SU-DHL-6 (cell line): ENCODE measurements around the gene RNASE4.

Experiments used
- H2AFZ ChIP-seq: fragments of 200-600 bp; sonication (generic); 2 replicates; pipeline ENCODE4 v1.6.1; 2014; ENCODE audit warnings: low read depth, mild to moderate bottlenecking, moderate library complexity, mixed read lengths, antibody characterized with exemption, low read length; ENCODE audit not compliant: severe bottlenecking
- H3F3A ChIP-seq: fragments of 200-600 bp; shearing (Covaris generic); 2 replicates; pipeline ENCODE4 v1.6.0; 2016; ENCODE audit warnings: antibody characterized with exemption, mild to moderate bottlenecking; ENCODE audit not compliant: insufficient read depth
- H3K27ac ChIP-seq: fragments of 200-600 bp; sonication (generic); 2 replicates; pipeline ENCODE4 v1.5.1; 2016; ENCODE audit warnings: low read depth, mild to moderate bottlenecking, low read length, moderate library complexity, mixed read lengths
- H3K27me3 ChIP-seq: fragments of 200-600 bp; sonication (generic), shearing (Covaris generic); 2 replicates; pipeline ENCODE4 v1.6.0; 2014; ENCODE audit warnings: mild to moderate bottlenecking, low read length
- H3K36me3 ChIP-seq: fragments of 200-600 bp; sonication (generic); 2 replicates; pipeline ENCODE4 v1.6.1; 2014; ENCODE audit warnings: mild to moderate bottlenecking, low read length, mixed read lengths
- H3K4me2 ChIP-seq: fragments of 300-600, 200-600 bp; shearing (Covaris generic), sonication (generic); 2 replicates; pipeline ENCODE4 v1.6.0; 2014; ENCODE audit warnings: low read length, low read depth, mild to moderate bottlenecking; ENCODE audit not compliant: poor library complexity, severe bottlenecking
- H3K4me3 ChIP-seq: fragments of 200-600 bp; sonication (generic); 2 replicates; pipeline ENCODE4 v1.5.1; 2014; ENCODE audit warnings: antibody characterized with exemption, low read length, mild to moderate bottlenecking, mixed read lengths; ENCODE audit not compliant: insufficient read depth, poor library complexity, severe bottlenecking
- H3K79me2 ChIP-seq: fragments of 200-600 bp; sonication (generic); 2 replicates; pipeline ENCODE4 v1.6.1; 2014; ENCODE audit warnings: mild to moderate bottlenecking, low read length, moderate library complexity; ENCODE audit not compliant: insufficient read depth
- H3K9ac ChIP-seq: fragments of 200-600 bp; sonication (generic); 2 replicates; pipeline ENCODE4 v1.7.0; 2014; ENCODE audit warnings: mild to moderate bottlenecking, low read length
- H3K9me2 ChIP-seq: fragments of 200-600 bp; sonication (generic); replicated peaks from 2 replicates; pipeline ENCODE4 v1.6.1; 2014; ENCODE audit warnings: low read length; ENCODE audit not compliant: insufficient read depth
- H3K9me3 ChIP-seq: fragments of 200-600 bp; sonication (generic); 2 replicates; pipeline ENCODE4 v1.6.1; 2014; ENCODE audit warnings: low read length, mixed read lengths; ENCODE audit not compliant: insufficient read depth
- H4K20me1 ChIP-seq: fragments of 200-600 bp; sonication (generic); 2 replicates; pipeline ENCODE4 v1.6.1; 2014; ENCODE audit warnings: low read depth, mild to moderate bottlenecking, antibody characterized with exemption, low read length, moderate library complexity, mixed read lengths
- CTCF ChIP-seq: fragments of 200-600 bp; sonication (generic); IDR thresholded peaks from one replicate; pipeline ENCODE4 v1.5.1; 2017; ENCODE audit warnings: antibody characterized with exemption, mild to moderate bottlenecking, low read length, moderate library complexity; ENCODE audit not compliant: insufficient read depth, poor library complexity, severe bottlenecking
- EZH2phosphoT487 ChIP-seq: fragments of 200-600 bp; sonication (generic), shearing (Covaris generic); conservative IDR thresholded peaks from 2 replicates; pipeline ENCODE4 v1.6.1; 2018; ENCODE audit warnings: mild to moderate bottlenecking, antibody characterized with exemption, low read length, moderate library complexity, mixed read lengths

The RNASE4 gene

GRCh38 chr14:20679907-20680306 lies 4.5 kb upstream of the RNASE4 start:
- no peaks in the 10 kb centered on the region for H3K9me2 ChIP-seq
- peaks cover 29% of the 10 kb centered on the region for H3F3A ChIP-seq
- no peak overlapping the region for H3K4me3 ChIP-seq
- no peak overlapping the region for H3K27ac ChIP-seq
- H4K20me1 ChIP-seq: no peaks in the 10 kb centered on the region
- no peak for TF ChIP-seq CTCF
- TF ChIP-seq EZH2phosphoT487: no peak
- H3K27me3 ChIP-seq: no peaks in the 10 kb centered on the region
- H3K79me2 ChIP-seq: no peaks in the 10 kb centered on the region
- no peak overlapping the region for H3K9ac ChIP-seq
- no peak overlapping the region for H2AFZ ChIP-seq
- no peaks in the 10 kb centered on the region for H3K36me3 ChIP-seq
- H3K9me3 ChIP-seq: no peaks in the 10 kb centered on the region
- H3K4me2 ChIP-seq: no peak overlapping the region

GRCh38 chr14:20680363-20680762 lies 4.0 kb upstream of the RNASE4 start:
- H3F3A ChIP-seq: peaks cover 29% of the 10 kb centered on the region
- no peaks in the 10 kb centered on the region for H3K79me2 ChIP-seq
- no peak overlapping the region for H3K9ac ChIP-seq
- no peak for TF ChIP-seq EZH2phosphoT487
- no peak for TF ChIP-seq CTCF
- no peaks in the 10 kb centered on the region for H3K9me3 ChIP-seq
- no peak overlapping the region for H3K4me3 ChIP-seq
- peak overlapping the region; percentile 79 for H3K4me2 ChIP-seq
- H4K20me1 ChIP-seq: no peaks in the 10 kb centered on the region
- H2AFZ ChIP-seq: no peak overlapping the region
- H3K27me3 ChIP-seq: no peaks in the 10 kb centered on the region
- H3K36me3 ChIP-seq: no peaks in the 10 kb centered on the region
- no peak overlapping the region for H3K27ac ChIP-seq
- no peaks in the 10 kb centered on the region for H3K9me2 ChIP-seq

GRCh38 chr14:20680843-20681347 lies 3.5 kb upstream of the RNASE4 start:
- Histone ChIP-seq H3K79me2 (no peaks in the 10 kb centered on the region), H3K9me2 (no peaks in the 10 kb centered on the region), H3K27me3 (no peaks in the 10 kb centered on the region), H3K4me3 (peak overlapping the region; percentile 46), H3K9ac (peak overlapping the region; percentile 59), H2AFZ (peak overlapping the region; percentile 87), H4K20me1 (no peaks in the 10 kb centered on the region), H3K27ac (peak overlapping the region; percentile 84), H3K9me3 (no peaks in the 10 kb centered on the region), H3K4me2 (peak overlapping the region; percentile 79), H3F3A (peaks cover 29% of the 10 kb centered on the region), H3K36me3 (no peaks in the 10 kb centered on the region)
- TF ChIP-seq EZH2phosphoT487: no peak
- TF ChIP-seq CTCF: no peak
